ENCODE results near the gene ITPRIPL2.
A peak's percentile ranks its signal among the peaks of the same experiment; 100 is the strongest.

ITPRIPL2 gene

GRCh38 chr16:19123535-19124178, 9.9 kb downstream of the ITPRIPL2 start:
- no peak for DNase-seq

- no peak for DNase-seq
Measured at GRCh38 chr16:19126300-19126699, 12.5 kb downstream of the ITPRIPL2 start.

GRCh38 chr16:19127205-19127604, 13.4 kb downstream of the ITPRIPL2 start:
- no peak for DNase-seq

GRCh38 chr16:19127674-19128131, 13.9 kb downstream of the ITPRIPL2 start:
- no peak for DNase-seq

GRCh38 chr16:19128454-19129200, 14.9 kb downstream of the ITPRIPL2 start:
- DNase-seq: no peak

- no peak for DNase-seq
Measured at GRCh38 chr16:19130385-19130784, 16.6 kb downstream of the ITPRIPL2 start.

- peak in 1 of 3 experiments; percentile 40 for DNase-seq
Measured at GRCh38 chr16:19130852-19131824, 17.4 kb downstream of the ITPRIPL2 start.

- DNase-seq: no peak
Measured at GRCh38 chr16:19131825-19132218, 18.1 kb downstream of the ITPRIPL2 start.

GRCh38 chr16:19132255-19132654, 18.5 kb downstream of the ITPRIPL2 start:
- no peak for DNase-seq

- no peak for DNase-seq
Measured at GRCh38 chr16:19132898-19133297, 19.1 kb downstream of the ITPRIPL2 start.

GRCh38 chr16:19133600-19133999, 19.8 kb downstream of the ITPRIPL2 start:
- no peak for DNase-seq

GRCh38 chr16:19135201-19135842, 21.6 kb downstream of the ITPRIPL2 start:
- DNase-seq: peak in 1 of 3 experiments; percentile 35

- peak in 2 of 3 experiments; percentile 17 to 55 for DNase-seq
Measured at GRCh38 chr16:19135896-19136438, 22.2 kb downstream of the ITPRIPL2 start.

- DNase-seq: peak in 1 of 3 experiments; percentile 55
Measured at GRCh38 chr16:19136549-19137196, 22.9 kb downstream of the ITPRIPL2 start.

- DNase-seq: peak in 2 of 3 experiments; percentile 55 to 87
Measured at GRCh38 chr16:19137201-19138128, 23.7 kb downstream of the ITPRIPL2 start.

GRCh38 chr16:19138601-19139000, 24.8 kb downstream of the ITPRIPL2 start:
- peak in 2 of 3 experiments; percentile 60 to 80 for DNase-seq

GRCh38 chr16:19139436-19140091, 25.8 kb downstream of the ITPRIPL2 start:
- no peak for DNase-seq

GRCh38 chr16:19140396-19140795, 26.6 kb downstream of the ITPRIPL2 start:
- DNase-seq: no peak

GRCh38 chr16:19142939-19143598, 29.3 kb downstream of the ITPRIPL2 start:
- peak in 1 of 3 experiments; percentile 5 for DNase-seq
